Psoas muscle (tissue), 8 donors: ENCODE results near the gene WDR91. TPM values are rescaled to one million over a fixed set of nuclear protein-coding genes. Genes with fewer than 3 reads are reported as not detected.

Experiments used
- ATAC-seq, 4 donors: fragments of 200-7000 bp; cut with Tn5 transposase; one replicate each; pipeline ENCODE4 v1.9.1; 2020; ENCODE audit warnings: moderate library complexity in 3 of 4, mild to moderate bottlenecking in 2 of 4
- DNase-seq, 2 donors: peaks; one replicate each; pipeline ENCODE4 v3.0.0-alpha.2; 2020
- H3K27ac ChIP-seq: fragments of 200-600 bp; one replicate; pipeline ENCODE4 v1.8.0; 2022
- H3K27me3 ChIP-seq, 3 donors: fragments of 200-600 bp in 1 of 3; one replicate each; pipeline versions ENCODE4 v1.6.1 to v1.8.0; 2013 to 2022; ENCODE audit warnings: low read length in 2 of 3, mild to moderate bottlenecking in 2 of 3, moderate library complexity in 1 of 3; ENCODE audit not compliant: insufficient read depth in 3 of 3
- H3K36me3 ChIP-seq, 2 donors: fragments of 200-600 bp in 1 of 2; one replicate each; pipeline versions ENCODE4 v1.6.1 to v1.8.0; 2013 to 2022; ENCODE audit warnings: low read depth in 1 of 2, mild to moderate bottlenecking in 1 of 2, moderate library complexity in 1 of 2; ENCODE audit not compliant: insufficient read depth in 1 of 2
- H3K4me1 ChIP-seq: fragments of 200-600 bp; one replicate; pipeline ENCODE4 v1.8.0; 2022
- H3K4me3 ChIP-seq: fragments of 200-600 bp; one replicate; pipeline ENCODE4 v1.8.0; 2022; ENCODE audit warnings: mild to moderate bottlenecking
- H3K9me3 ChIP-seq: fragments of 200-600 bp; one replicate; pipeline ENCODE4 v1.8.0; 2022
- CTCF ChIP-seq: fragments of 200-600 bp; IDR thresholded peaks from one replicate; pipeline ENCODE4 v1.8.0; 2022; ENCODE audit warnings: antibody characterized with exemption
- WGBS, 3 donors: extraction: QIAGEN DNeasy Blood & Tissue Kit; methylation state at CpG; one replicate each; pipeline versions ENCODE4 v1.1.6 to v1.1.7; 2013; 5-methylcytosine and 5-hydroxymethylcytosine counted together
- intact Hi-C, 2 donors: fragments of 100-400 bp; cut with DNase I; formaldehyde crosslinking; loops; one replicate each; pipeline versions ENCODE4 v1.11.0 to v1.14.2; 2022
- polyA plus RNA-seq, 3 donors: library from polyadenylated mRNA; stranded (reverse); fragments of 200-250 nt; gene quantifications; one replicate each; pipeline ENCODE4 v1.2.3, GENCODE V29; 2013
- total RNA-seq, 4 donors: library from RNA; stranded (reverse); fragmentation: NEBNext Ultra II Directional in 2 of 4; extraction: Animal tissue kit (Norgen Biotek cat#: 25700) in 2 of 4; gene quantifications; one replicate each; pipeline versions ENCODE4 v1.2.1 to v1.2.4, GENCODE V29; 2021 to 2023
- donor health status: healthy with polysubstance abuse.
- donor health status: DM: no; HTN: no; CAD: no; lungs with moderate emphysema.
- donor health status: Bipolar disorder and iron deficiency.
- donor health status: healthy.
- donor health status: DM: yes; HTN: yes; CAD: no.
- donor health status: DM: no; HTN: no; CAD: no.
- donor health status: DM: no; HTN: no; CAD: no.
- donor health status: DM: yes; HTN: yes; CAD: no.

WDR91 gene
- total and polyA plus RNA-seq, 7 donors: 2.7 to 23.6 (median 4.8) TPM

- intact Hi-C loops: no loop called here
- Histone ChIP-seq H3K27ac (no peak overlapping the region), H3K9me3 (no peaks in the 10 kb centered on the region), H3K27me3 (no peaks in the 10 kb centered on the region), H3K4me1 (no peaks in the 10 kb centered on the region), H3K36me3 (no peaks in the 10 kb centered on the region), H3K4me3 (no peak overlapping the region)
- no peak for DNase-seq
- no peak for TF ChIP-seq CTCF
- ATAC-seq: no peak
Observed at GRCh38 chr7:135231686-135232085, 20.4 kb upstream of the WDR91 start.

- no peak overlapping the region for H3K4me3 ChIP-seq
- intact Hi-C loops: no loop called here
- H3K36me3 ChIP-seq: no peaks in the 10 kb centered on the region
- no peak overlapping the region for H3K27ac ChIP-seq
- H3K27me3 ChIP-seq: no peaks in the 10 kb centered on the region
- no peaks in the 10 kb centered on the region for H3K9me3 ChIP-seq
- DNase-seq (no peak), ATAC-seq (no peak)
- 59 to 73% (median 66%) methylated on average over 1 of the region's 1 CpG for WGBS, 3 donors
- H3K4me1 ChIP-seq: no peaks in the 10 kb centered on the region
- TF ChIP-seq CTCF: no peak
Observed at GRCh38 chr7:135224027-135224426, 12.7 kb upstream of the WDR91 start.

GRCh38 chr7:135217645-135218509, 6.6 kb upstream of the WDR91 start:
- WGBS, 3 donors: 95 to 96% (median 96%) methylated on average over 5 of the region's 5 CpGs
- intact Hi-C loops: no loop called here
- no peak for TF ChIP-seq CTCF
- Histone ChIP-seq H3K4me3 (no peak overlapping the region), H3K9me3 (no peaks in the 10 kb centered on the region), H3K27me3 (no peaks in the 10 kb centered on the region), H3K4me1 (no peaks in the 10 kb centered on the region), H3K36me3 (no peaks in the 10 kb centered on the region), H3K27ac (no peak overlapping the region)
- ATAC-seq: no peak
- DNase-seq: no peak

- no peaks in the 10 kb centered on the region for H3K36me3 ChIP-seq
- H3K9me3 ChIP-seq: no peaks in the 10 kb centered on the region
- intact Hi-C loops: no loop called here
- no peak overlapping the region for H3K27ac ChIP-seq
- no peak overlapping the region for H3K4me3 ChIP-seq
- no peak for TF ChIP-seq CTCF
- H3K27me3 ChIP-seq: no peaks in the 10 kb centered on the region
- no peaks in the 10 kb centered on the region for H3K4me1 ChIP-seq
- no peak for DNase-seq
- no peak for ATAC-seq
- 71 to 79% (median 72%) methylated on average over 3 of the region's 3 CpGs for WGBS, 3 donors
Observed at GRCh38 chr7:135215698-135216097, 4.4 kb upstream of the WDR91 start.

- Histone ChIP-seq H3K36me3 (no peaks in the 10 kb centered on the region), H3K27ac (no peak overlapping the region), H3K27me3 (no peaks in the 10 kb centered on the region), H3K4me3 (no peak overlapping the region), H3K4me1 (peaks cover 3% of the 10 kb centered on the region), H3K9me3 (no peaks in the 10 kb centered on the region)
- ATAC-seq (no peak), DNase-seq (no peak)
- intact Hi-C loops: no loop called here
- TF ChIP-seq CTCF: no peak
- 89 to 91% (median 89%) methylated on average over 4 of the region's 4 CpGs for WGBS, 3 donors
Observed at GRCh38 chr7:135215180-135215579, 3.9 kb upstream of the WDR91 start.
